Measurements from ENCODE around the gene TMEM236. TPM values are rescaled to one million over a fixed set of nuclear protein-coding genes. Genes with fewer than 3 reads are reported as not detected.

Gene TMEM236
- total RNA-seq, 2 experiments from 2014 or later: 0.05 to 0.06 TPM

- Mint-ChIP-seq H3K4me1 (ENCODE audit: low read depth) (no peaks in the 10 kb centered on the region), H3K27ac (no peak overlapping the region), H3K9me3 (no peaks in the 10 kb centered on the region), H3K36me3 (ENCODE audit: low read depth) (no peaks in the 10 kb centered on the region), H3K4me3 (no peak overlapping the region), H3K27me3 (peaks cover 14% of the 10 kb centered on the region)
- ATAC-seq (ENCODE audit: poor library complexity) (no peak), DNase-seq (no peak)
- TF ChIP-seq CTCF (IDR thresholded peaks at IDR 0.05): no peak
- ChIA-PET CTCF (no interaction called here), POLR2A (no interaction called here)
- Histone ChIP-seq H3K4me3 (ENCODE audit: low read length) (no peak overlapping the region), H3K4me1 (ENCODE audit: insufficient read depth, low read length) (no peaks in the 10 kb centered on the region), H3K9me3 (ENCODE audit: control insufficient read depth in 1 of 2, insufficient read depth in 1 of 2, low read length in 2 of 2) (peaks cover 0 to 4% of the 10 kb centered on the region in 2 experiments), H3K36me3 (ENCODE audit: insufficient read depth, low read length) (no peaks in the 10 kb centered on the region), H3K27ac (ENCODE audit: low read depth in 1 of 2, low read length in 2 of 2) (no peak overlapping the region), H3K27me3 (ENCODE audit: control insufficient read depth in 1 of 2, insufficient read depth in 2 of 2, low read length in 2 of 2) (peaks cover 0 to 9% of the 10 kb centered on the region in 2 experiments)
- intact Hi-C loops (cut with DNase I, micrococcal nuclease): no loop called here
Measured at GRCh38 chr10:17831896-17832295, 79.9 kb downstream of the TMEM236 start.

GRCh38 chr10:17833656-17834055 is 81.7 kb downstream of the TMEM236 start:
- peaks cover 0 to 9% of the 10 kb centered on the region in 2 experiments for H3K27me3 ChIP-seq (ENCODE audit: control insufficient read depth in 1 of 2, insufficient read depth in 2 of 2, low read length in 2 of 2)
- no peak overlapping the region for H3K27ac ChIP-seq (ENCODE audit: low read depth in 1 of 2, low read length in 2 of 2)
- H3K4me1 ChIP-seq (ENCODE audit: insufficient read depth, low read length): no peaks in the 10 kb centered on the region
- intact Hi-C loops (cut with DNase I, micrococcal nuclease): no loop called here
- Mint-ChIP-seq H3K4me3 (no peak overlapping the region), H3K27me3 (peaks cover 25% of the 10 kb centered on the region), H3K36me3 (ENCODE audit: low read depth) (no peaks in the 10 kb centered on the region), H3K4me1 (ENCODE audit: low read depth) (peaks cover 5% of the 10 kb centered on the region), H3K27ac (no peak overlapping the region), H3K9me3 (no peaks in the 10 kb centered on the region)
- DNase-seq (no peak), ATAC-seq (ENCODE audit: poor library complexity) (no peak)
- CTCF ChIA-PET: no interaction called here
- POLR2A ChIA-PET: no interaction called here
- H3K36me3 ChIP-seq (ENCODE audit: insufficient read depth, low read length): no peaks in the 10 kb centered on the region
- no peak overlapping the region for H3K4me3 ChIP-seq (ENCODE audit: low read length)
- no peaks in the 10 kb centered on the region for H3K9me3 ChIP-seq (ENCODE audit: control insufficient read depth in 1 of 2, insufficient read depth in 1 of 2, low read length in 2 of 2)
- TF ChIP-seq CTCF (IDR thresholded peaks at IDR 0.05): no peak

GRCh38 chr10:17835688-17836087 is 83.7 kb downstream of the TMEM236 start:
- Histone ChIP-seq H3K27ac (ENCODE audit: low read depth in 1 of 2, low read length in 2 of 2) (no peak overlapping the region), H3K9me3 (ENCODE audit: control insufficient read depth in 1 of 2, insufficient read depth in 1 of 2, low read length in 2 of 2) (no peaks in the 10 kb centered on the region), H3K4me1 (ENCODE audit: insufficient read depth, low read length) (no peaks in the 10 kb centered on the region), H3K4me3 (ENCODE audit: low read length) (no peak overlapping the region), H3K27me3 (ENCODE audit: control insufficient read depth in 1 of 2, insufficient read depth in 2 of 2, low read length in 2 of 2) (peaks cover 0 to 9% of the 10 kb centered on the region in 2 experiments), H3K36me3 (ENCODE audit: insufficient read depth, low read length) (no peaks in the 10 kb centered on the region)
- ChIA-PET POLR2A (no interaction called here), CTCF (interaction anchor here (0.5 kb wide), 1 partner anchor 93 kb away, joined by 3 read pairs; no protein-coding TSS in a partner anchor)
- TF ChIP-seq CTCF (IDR thresholded peaks at IDR 0.05): no peak
- H3K27me3 Mint-ChIP-seq: peaks cover 25% of the 10 kb centered on the region
- intact Hi-C loops (cut with DNase I, micrococcal nuclease): no loop called here
- no peak overlapping the region for H3K4me3 Mint-ChIP-seq
- no peaks in the 10 kb centered on the region for H3K9me3 Mint-ChIP-seq
- peaks cover 5% of the 10 kb centered on the region for H3K4me1 Mint-ChIP-seq (ENCODE audit: low read depth)
- ATAC-seq (ENCODE audit: poor library complexity) (no peak), DNase-seq (no peak)
- no peak overlapping the region for H3K27ac Mint-ChIP-seq
- H3K36me3 Mint-ChIP-seq (ENCODE audit: low read depth): no peaks in the 10 kb centered on the region

All from CD4-positive, alpha-beta T cell (primary cell).